GM18511 (cell line): Measurements from ENCODE around the gene SUGP2.

ENCODE experiments used
- ATAC-seq: cut with Tn5 transposase; IDR thresholded peaks from one replicate; pipeline ENCODE4 v1.9.1; 2021; ENCODE audit warnings: mild to moderate bottlenecking, moderate library complexity; ENCODE audit not compliant: unreplicated experiment

Gene SUGP2

DNA sequence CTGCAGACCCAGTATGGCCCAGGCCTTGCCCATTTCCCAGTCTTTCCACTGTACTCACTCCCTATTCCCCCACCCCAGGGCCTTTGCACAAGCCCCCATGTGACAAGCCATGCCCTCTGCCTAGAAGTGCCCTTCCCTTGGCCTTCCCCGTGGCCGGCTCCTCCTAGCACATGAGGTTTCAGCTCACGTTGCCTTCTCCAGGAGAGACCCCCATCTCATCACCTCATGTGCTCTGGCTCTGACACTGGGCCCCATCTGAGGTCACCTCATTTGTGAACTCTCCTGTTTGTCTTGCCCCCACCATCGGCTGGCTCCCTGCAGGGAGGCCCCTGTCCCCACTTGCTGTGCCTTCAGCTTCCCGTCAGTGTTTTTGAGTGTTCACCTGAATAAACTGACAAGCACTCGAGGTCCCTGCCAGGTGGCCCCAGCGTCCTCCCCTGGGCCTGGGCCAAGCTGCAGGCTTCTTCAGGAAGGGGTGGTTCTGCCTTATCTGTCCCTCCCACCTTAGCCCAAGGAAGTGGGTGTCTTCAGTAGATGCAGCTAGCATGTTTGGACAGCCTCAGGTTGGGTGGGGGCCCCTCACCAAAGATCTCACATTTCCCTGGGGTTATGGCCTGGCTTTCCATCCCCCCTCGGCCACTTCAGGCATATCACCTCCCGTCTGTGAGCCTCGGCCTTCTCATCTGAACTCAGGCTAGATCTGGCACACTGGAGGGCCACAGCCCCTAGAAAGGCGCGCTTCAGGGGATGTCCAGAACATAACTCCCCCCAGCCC, 26.7 kb upstream of the SUGP2 start:
- no peak for ATAC-seq

DNA sequence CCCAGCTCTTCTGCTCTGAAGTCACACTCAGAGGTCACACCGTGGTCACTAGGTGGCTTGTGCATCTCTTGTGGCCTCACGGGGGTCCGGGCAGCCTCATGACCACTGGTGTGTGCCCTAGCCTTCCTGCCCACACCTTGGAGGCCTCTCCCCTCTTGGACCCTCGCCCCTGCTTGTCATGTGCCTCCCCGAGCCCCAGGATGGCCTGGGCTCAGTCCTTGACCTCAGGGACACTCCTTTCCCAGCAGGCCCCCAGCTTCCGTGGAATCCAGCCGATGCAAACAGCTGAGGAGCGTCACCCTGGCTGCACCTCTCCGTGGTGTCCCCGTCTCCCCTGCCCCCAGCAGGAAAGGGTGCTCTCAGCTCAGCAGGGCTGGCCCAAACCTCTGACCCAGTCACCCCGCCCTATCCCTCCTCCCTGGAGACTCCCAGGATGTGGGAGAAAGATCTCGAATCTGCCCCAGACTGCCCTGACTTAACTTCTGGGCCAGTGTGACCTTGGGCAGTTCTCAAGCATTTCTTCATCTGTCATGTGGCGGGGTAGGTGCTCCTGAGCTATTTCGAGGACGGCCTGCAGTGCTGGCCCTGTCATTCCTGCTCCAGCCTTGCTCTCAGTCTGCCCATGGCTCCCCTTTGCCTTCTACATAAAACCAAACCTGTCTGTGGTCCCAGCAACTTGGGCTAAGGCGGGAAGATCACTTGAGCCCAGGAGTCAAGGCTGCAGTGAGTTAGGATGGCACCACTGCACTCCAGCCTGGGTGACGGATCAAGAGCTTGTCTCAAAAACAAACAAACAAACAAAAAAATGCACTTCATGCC, 25.9 kb upstream of the SUGP2 start:
- ATAC-seq, result no peak

DNA sequence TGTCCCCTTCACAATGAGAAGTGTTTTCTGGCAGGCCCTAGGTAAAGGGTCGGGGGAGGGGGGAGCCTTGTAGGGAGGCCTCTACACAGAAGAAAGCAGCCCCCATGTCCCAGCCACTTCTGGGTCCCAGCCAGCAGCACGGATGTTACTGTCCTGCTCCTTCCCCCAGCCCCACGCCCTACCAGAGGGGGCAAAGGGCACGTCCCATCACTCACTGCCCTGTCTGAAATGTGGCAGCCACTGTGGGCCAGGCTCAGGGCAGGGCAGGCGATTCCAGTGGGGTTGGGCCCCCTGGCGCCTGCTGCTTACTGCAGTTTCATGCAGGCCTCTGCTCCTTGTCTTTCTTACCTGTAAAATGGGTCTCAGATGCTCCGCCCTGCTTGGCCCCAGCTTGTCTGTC, 24.4 kb upstream of the SUGP2 start:
- ATAC-seq, result no peak

DNA sequence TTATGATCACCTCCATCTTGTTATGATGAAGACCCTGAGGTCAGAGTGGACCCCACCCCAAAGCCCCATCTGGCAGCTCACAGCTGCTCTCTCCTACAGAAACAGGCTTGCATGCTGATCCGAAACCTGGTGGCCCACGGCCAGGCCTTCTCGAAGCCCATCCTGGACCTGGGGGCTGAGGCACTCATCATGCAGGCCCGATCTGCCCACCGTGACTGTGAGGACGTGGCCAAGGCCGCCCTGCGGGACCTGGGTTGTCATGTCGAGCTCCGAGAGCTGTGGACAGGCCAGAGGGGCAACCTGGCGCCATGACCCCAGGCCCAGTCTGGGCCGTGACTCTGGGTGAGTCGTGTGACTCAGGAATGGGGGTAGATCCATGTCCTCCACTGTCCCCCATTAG, 24.0 kb upstream of the SUGP2 start:
- ATAC-seq, result no peak

DNA sequence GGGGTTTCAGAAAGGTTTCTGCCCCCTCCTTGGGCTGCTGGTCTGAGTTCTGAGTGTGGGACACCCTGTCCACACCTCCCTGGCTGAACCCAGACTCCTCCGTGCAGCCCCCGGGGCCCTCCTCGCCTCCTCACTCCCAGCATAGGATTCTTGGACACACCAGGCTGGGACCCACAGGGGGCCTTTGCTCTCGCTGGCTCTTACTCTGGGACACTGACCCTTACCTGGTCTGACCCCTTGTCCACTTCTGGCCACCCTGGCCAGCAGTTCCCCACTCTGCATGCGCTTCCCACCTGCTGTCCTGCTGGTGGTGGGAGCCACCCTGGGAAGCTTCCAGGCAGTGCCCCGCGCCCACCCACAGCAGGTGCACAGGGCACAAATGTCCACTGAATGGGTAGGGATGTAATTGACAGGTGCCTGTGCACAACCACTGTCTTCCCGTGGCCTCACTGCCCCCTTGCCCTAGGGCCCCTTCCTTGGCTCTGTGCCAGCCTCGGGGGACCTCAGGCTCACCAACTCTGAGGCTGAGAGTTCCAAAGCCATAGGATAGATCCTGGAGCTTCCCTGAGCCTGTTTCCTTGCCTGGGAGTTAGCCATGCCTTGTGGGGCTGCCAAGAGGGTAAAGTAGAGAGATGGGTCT, 23.4 kb upstream of the SUGP2 start:
- ATAC-seq, result no peak

DNA sequence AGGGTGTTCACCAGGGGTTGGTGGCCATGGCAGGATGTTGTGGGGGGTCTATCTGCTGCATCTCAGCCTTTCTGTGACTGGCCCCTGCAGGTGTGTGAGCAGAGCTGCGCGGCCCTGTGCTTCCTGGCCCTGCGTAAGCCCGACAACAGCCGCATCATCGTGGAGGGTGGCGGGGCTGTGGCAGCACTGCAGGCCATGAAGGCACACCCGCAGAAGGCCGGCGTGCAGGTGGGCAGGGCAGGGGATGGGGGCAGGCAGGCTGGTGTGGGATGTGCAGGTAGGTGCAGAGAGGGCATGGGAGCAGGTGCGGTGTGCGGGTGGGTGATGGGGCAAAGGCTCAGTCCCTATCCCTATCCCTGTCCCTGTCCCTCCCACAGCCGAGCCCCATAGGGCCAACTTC, 22.4 kb upstream of the SUGP2 start:
- ATAC-seq, result no peak

DNA sequence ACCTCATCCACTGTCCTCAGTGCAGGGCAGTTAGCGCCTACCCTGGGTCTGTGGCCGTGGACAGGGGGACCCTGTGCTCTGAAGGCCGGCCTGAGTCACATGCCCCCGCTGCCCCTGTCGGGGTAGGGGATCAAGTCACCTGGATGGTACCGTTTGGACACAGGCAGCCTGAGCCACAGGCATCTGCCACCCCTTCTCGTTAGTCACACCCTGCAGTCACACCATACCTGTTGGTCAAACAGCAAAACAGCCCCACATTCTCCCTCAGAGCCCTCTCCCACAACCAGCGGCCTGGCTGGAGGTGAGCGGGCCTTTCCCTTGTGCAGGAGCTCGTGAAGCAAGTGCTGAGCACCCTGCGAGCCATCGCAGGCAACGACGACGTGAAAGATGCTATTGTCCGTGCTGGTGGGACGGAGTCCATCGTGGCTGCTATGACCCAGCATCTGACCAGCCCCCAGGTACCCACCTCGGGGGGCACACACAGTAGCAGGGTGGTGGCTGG, 21.7 kb upstream of the SUGP2 start:
- ATAC-seq, result no peak

DNA sequence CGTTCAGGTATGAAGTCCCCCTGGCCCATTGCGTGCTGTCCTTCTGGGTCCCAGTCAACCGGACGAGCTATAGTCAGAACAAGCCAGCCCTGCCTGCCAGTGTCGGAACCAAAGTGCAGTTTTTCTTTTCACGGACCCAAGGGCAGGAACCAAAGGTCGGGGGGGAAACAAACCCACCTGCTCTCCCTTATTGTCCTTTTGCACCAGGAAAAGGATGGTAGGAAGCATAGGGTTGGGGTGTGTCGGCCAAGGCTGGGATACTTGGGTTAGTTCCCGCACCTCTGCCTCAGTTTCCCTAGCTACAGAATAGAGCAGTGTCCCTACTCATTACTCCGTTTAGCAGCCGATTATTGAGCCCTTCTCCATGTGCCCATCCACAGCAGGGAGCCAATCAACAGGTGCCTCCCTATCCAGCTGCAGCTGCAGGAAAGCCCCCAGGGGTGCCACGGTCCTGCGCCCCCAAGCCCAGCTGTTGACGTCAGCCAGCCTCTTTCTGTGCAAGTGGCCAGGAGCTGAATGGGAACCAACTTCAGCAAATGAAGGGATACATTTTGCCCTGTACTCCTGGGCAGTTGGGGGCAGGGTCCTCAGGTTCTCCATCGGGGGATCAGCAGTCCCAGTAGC, 21.1 kb upstream of the SUGP2 start:
- ATAC-seq, result no peak

DNA sequence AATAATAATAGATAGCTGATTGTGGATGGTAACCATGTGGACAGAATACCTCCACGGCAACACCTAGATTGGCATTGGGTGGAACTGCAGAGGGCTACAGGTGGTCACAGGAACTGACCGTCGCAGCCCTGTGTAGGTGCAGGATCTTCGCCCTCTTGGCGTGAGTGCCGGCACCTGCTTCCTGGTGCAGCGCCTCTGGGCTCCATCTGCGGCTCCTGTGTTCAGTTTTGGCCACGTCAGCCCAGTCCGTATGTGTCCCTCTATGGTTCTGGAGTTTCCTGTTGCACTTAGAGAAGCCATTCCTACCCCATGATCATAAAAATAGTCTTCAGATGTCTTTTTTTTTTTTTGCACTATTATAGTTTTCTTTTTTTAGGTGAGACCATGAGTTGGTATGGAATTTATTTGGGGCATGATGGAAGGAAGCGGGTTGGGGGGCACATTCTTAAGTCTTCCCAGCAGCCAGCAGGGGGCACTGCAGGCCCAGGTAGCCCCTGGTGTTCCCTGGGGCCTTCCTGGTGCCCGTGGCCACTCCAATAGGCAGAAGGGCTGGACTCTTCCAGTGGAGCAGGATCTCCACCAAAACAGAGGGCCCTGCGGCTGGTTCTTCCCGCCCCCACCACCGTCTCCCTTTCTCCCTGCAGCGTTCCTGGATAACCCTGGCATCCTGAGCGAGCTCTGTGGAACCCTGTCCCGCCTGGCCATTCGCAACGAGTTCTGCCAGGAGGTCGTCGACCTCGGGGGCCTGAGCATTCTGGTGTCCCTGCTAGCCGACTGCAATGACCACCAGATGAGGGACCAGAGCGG, 20.4 kb upstream of the SUGP2 start:
- no peak for ATAC-seq

DNA sequence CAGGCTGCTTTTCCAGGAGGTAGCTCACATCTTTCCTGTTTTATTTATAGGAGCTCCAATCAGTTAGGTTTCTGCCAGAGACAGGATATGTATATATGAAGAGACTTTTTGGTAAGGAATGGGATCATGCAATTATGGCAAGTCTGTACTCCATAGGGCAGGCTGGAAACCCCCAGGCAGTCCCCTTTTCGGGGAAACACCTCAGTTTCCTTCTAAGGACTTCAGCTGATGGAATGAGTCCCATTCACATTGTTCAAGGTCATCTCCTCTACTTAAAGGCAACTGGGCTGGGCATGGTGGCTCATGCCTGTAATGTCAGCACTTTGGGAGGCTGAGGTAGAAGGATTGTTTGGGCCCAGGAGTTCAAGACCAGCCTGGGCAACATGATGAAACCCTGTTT, 19.6 kb upstream of the SUGP2 start:
- no peak for ATAC-seq

DNA sequence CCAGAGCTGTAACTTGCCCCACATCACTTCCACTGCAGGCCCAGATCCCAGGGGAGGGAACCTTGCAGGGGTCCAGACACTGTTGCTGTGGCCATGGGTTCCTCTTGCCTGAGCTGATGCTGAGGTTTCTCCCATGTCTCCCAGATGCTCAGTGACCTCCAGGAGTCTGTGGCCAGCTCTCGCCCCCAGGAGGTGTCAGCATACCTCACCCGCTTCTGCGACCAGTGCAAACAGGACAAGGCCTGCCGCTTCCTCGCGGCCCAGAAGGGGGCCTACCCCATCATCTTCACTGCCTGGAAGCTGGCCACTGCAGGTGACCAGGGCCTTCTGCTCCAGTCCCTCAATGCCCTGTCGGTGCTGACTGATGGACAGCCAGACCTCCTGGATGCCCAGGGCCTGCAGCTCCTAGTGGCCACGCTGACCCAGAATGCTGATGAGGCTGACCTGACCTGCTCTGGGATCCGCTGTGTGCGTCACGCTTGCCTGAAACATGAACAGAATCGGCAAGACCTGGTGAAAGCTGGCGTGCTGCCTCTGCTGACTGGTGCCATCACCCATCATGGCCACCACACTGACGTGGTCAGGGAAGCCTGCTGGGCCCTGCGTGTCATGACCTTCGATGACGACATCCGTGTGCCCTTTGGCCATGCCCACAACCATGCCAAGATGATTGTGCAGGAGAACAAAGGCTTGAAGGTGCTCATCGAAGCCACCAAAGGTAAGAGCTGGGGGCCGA, 18.3 kb upstream of the SUGP2 start:
- no peak for ATAC-seq

DNA sequence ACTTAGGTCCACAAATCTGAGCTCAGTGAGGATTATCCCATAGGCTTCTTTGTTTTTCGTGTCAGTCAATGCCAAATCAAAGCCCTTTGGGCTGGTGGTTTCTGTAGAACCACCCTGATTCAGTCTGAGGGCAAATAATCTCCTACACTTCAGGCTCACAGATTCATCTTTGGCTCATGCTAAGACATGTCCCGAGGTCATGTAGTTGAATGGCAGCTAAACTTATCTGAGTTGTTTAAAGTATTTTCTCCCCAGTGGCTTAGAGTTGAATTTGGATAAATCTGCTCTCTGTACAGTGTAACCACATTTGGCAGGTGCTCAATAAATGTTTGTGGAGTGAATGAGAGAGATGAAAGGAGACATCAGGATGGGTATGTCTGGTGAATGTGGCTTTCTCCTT, 17.4 kb upstream of the SUGP2 start:
- no peak for ATAC-seq

DNA sequence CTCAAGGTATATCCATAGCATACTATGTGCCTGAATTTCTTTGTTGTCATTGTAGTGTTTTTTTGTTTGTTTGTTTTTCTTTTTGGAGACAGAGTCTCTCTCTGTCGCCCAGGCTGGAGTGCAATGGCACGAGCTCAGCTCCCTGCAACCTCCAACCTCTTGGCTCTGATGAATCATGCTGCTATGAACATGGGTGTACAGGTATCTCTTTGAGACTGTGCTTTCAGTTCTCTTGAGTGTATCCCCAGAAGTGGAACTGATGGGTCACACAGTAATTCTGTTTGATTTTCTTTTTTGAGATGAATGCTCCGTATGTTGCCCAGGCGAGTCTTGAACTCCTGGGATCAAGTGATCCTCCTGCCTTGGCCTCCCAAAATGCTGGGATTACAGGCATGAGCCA, 16.8 kb upstream of the SUGP2 start:
- no peak for ATAC-seq

DNA sequence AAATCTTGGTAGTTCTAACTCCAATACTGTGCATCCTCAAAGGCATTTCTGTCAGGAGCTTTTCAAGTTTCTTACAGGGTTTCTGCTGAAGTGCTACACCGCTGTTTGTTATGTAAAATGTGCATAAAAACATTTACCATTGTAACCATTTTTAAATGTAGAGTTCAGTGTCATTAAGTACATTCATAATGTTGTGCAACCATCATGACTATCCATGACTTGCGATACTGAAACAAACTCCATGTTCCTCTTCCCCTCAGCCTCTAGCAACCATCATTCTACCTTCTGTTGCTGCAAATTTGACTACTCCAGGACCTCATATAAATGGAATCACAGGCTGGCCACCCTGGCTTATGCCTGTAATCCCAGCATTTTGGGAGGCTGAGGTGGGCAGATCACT, 16.1 kb upstream of the SUGP2 start:
- no peak for ATAC-seq

DNA sequence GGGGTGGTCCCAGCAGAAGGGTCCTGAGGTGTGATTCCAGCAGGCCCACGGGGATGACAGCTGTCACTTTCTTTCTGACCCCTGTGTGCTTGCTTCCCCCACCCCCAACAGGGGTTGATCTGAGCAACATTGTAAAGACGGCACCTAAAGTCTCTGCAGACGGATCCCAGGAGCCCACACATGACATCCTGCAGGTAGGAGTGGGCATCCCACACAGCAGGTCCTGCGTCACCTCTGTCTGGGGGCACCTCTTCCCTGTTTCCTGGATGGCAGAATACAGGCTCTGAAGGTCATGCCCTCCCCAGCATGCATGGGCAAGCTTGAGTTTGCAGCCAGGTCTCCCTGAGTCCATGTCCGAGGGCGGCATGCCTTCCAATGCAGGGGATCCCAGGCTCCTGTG, 10.6 kb upstream of the SUGP2 start:
- no peak for ATAC-seq

DNA sequence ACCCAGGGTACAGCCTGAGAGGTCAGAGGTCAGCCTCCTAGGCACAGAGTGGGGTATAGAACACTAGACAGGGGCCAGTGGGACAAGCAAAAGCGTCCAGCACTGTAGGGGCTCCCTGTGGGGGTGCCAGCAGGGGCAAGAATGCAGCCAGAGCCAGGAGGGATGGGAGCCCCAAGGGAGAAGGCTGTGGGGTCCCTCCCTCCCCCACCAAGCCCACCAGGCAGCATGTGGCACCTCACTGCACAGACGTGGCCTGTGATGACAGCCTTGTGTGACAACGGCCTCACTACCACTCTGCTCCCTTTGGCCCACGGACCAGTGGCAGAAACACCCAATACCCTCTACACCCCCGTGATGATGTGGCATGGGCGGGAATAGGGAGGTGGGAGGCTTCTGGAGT, 10.2 kb upstream of the SUGP2 start:
- ATAC-seq, result no peak

DNA sequence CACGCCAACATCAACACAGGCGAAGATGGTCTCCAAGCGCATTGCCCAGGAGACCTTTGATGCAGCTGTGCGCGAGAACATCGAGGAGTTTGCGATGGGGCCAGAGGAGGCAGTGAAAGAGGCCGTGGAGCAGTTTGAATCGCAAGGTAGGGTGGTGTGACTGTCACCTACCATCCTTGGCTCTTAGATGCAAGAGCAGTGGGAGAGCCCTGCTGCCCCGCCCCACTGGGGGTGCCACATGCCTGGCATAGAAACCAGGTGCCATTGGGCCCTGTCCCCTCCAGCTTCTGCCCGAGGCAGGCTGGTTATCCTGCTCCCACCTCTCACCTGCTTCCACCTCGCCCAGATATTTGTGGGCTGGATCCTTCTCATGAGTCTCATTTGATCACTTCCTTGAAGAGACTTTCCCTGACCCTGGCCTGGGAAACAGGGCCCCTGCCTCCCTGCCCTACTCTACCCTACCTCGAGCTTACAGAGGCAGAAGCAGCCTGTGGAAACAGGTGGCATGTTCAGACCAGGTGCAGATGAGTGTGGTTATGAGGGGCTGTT, 9.5 kb upstream of the SUGP2 start:
- ATAC-seq, result no peak

DNA sequence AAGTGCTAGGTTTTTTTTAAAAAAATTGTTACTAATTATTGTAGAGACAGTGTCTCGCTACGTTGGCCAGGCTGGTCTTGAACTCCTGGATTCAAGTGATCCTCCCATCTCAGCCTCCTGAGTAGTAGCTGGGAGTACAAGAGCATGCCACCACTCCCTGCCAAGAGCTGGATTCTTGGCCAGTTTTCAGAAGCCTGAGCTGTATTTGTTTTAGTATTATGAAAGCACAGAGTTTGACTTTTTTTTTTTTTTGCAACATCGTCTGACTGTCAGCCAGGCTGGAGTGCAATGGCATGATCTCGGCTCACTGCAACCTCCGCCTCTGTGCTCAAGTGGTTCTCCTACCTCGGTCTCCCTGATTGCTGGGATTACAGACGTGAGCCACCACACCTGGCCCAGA, 7.1 kb upstream of the SUGP2 start:
- no peak for ATAC-seq

DNA sequence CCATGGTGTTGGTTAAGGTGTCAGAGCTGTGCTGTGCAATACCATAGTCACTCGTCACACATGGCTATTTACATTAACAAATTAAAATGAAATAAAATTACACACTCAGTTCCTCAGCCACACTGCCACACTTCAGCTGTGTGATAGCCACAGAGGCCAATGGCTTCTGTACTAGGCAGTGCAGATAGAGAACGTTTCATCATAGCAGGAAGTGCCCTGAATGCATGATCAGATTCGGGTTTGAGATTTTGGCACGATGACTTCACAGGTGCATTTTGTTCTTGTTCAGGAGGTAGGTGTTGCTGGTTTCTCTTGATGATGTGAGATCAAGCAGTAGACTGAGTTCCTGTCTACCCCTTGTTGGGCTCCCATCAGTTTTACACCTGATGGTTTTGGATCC, 6.6 kb upstream of the SUGP2 start:
- ATAC-seq, result no peak

DNA sequence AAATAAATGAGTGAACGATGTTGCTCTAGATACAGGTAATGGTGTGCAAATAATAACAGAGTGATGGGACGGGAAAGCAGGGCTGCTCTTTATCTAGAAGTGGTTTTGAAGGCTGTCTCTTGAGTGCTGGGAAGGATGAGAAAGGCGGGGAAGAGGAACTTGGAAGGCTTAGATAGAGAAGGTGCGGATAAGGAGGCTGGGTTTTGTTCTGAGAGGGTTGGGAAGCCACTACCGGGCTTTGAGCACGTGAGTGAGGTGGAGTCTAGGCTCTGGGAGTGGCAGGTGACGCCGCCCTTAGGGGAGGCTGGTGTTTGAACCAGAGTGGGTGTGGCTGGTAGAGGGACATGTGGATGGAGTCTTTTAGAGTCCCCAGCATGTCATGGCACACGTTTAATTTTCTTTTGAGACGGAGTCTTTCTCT, 897 bp upstream of the SUGP2 start:
- peak; percentile 51 for ATAC-seq
